GM10847 (cell line): ENCODE measurements around the gene GTF2A1L.

Source experiments
- POLR2A ChIP-seq: IDR thresholded peaks from 2 replicates; pipeline ENCODE4 v1.6.1; 2011; ENCODE audit not compliant: insufficient read length; ENCODE audit errors: extremely low read depth

GTF2A1L gene

DNA sequence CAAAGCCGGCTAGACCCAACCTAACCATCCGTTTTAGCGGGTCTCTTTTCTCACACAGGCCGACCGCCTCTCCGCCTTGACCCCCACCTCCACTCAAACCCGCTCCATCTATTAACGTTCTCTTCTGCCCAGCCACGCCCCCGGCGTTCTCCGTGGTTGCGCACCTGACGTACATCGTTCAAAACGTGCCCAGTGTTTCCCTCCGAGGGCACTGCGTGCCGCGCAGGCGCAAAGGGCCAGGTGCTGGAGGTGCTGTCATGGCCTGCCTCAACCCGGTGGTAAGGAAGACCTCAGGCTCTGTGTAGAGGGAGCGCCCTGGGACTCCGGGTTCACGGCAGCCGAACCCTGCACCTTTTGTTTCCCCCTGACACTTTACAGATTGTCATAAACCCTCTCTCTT is at the start of gene GTF2A1L:
Gene GTF2A1L, plus strand, starts transcription at position 239 of the 400 bp plus-strand sequence. Its CDS starts 19 bp downstream, at position 258.
- TF ChIP-seq POLR2A: no peak

DNA sequence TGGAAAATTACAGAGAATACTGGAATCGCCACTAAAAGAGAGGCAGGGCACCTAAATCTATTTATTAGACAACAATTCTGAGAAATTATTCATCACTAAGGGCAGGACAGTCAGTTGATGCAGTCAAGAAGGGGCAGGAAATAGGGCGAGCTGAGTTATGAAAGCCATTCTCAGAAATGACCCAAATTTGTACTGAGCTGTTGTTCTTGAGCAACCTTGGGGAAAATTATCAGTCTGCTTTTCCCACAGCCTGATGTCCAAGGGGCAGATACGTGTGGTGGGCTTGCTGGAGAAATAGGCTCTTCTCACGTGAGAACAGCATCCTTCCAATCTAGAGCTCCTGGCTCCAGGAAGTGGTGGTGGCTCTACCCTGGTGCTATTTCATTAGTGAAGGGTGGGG is 49.1 kb upstream of the GTF2A1L start:
- TF ChIP-seq POLR2A: no peak

GRCh38 chr2:48569433-48569832 is 48.2 kb upstream of the GTF2A1L start:
- no peak for TF ChIP-seq POLR2A

- no peak for TF ChIP-seq POLR2A
Observed at GRCh38 chr2:48572816-48573215, 44.8 kb upstream of the GTF2A1L start.

DNA sequence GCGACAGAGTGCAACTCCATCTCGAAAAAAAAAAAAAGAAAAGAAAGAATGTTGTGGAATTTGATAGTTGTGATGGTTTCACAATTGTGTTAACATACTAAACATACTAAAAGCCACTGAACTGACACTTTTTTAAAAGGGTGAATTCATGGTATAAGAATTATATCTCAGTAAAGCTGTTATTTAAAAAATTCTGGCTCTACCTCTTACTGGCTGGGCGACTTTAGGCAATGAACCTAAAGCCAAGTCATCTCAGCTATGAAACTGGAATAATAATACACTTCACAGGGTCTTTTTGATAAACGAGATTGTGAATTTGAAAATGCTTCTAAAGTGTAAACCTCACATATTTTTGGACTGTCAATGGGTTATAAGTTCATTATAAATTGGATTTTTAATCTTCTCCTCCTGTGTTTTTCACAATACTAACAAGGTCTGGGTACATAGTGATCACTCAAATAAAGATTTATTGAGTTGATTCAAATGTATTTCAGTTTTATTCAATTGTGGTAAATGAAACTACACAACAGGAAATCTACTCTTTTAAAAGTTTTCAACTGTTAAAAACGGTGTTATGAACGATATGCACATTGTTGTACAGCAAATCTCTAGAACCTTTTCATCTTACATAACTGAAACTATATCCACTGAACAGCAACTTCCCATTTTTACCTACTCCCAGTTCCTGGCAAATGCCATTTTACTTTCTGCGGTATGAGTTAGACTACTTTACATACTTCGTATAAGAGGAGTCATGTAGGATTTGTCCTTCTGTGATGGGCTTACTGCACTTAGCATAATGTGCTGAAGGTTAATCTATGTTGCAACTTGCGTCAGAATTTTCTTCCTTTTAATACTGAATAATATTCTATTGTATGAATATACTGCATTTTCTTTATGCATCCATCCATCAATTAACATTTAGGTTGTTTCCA is 43.0 kb upstream of the GTF2A1L start:
- TF ChIP-seq POLR2A: no peak

DNA sequence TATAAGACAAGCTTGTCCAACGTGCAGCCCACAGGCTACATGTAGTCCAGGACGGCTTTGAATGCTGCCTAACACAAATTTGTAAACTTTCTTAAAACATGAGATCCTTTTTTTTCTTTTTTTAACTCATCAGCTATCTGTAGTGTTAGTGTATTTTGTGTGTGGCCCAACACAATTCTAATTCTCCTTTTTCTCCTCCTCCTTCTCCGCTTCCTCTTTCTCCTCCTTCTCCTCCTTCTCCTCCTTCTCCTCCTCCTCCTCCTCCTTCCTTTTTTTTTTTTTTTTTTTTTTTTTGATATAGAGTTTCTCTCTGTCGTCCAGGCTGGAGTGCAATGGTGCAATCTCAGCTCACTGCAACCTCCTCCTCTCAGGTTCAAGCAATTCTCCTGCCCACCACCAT is 39.3 kb upstream of the GTF2A1L start:
- no peak for TF ChIP-seq POLR2A

DNA sequence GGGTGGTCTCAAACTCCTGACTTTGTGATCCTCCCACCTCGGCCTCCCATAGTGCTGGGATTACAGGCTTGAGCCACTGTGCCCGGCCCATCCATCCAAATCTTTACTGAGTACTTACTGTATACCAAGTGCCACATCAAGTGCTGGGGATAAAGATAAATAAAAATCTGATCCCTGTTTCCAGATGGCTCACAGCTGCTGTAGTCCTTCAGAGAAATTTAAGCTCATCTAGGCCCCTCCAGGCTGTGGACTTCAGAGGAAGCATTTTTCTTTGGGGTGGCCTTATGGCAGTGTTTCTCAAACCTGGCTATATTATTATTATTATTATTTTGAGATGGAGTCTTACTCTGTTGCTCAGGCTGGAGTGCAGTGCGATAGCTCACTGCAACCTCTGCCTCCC is 33.7 kb upstream of the GTF2A1L start:
- no peak for TF ChIP-seq POLR2A

DNA sequence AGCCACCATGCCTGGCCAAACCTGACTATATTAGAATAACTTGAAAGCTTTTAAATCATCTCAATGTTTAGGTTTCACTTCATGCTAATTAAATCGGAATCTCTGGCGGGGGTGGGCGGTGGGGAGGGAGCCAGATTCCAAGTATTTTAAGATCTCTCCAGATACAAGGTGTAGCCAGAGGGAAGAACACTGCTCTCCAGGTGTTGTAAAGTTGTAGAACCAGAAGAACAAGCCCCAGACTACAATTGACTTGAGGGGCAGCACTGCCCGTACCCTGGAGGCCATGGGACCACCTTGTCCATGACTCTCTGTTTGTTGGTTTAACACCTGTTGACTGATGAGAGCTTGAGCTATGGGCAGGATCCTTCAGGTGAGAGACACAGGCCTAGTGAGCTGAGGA is 33.1 kb upstream of the GTF2A1L start:
- TF ChIP-seq POLR2A: no peak

GRCh38 chr2:48586433-48586832 is 31.2 kb upstream of the GTF2A1L start:
- TF ChIP-seq POLR2A: no peak

DNA sequence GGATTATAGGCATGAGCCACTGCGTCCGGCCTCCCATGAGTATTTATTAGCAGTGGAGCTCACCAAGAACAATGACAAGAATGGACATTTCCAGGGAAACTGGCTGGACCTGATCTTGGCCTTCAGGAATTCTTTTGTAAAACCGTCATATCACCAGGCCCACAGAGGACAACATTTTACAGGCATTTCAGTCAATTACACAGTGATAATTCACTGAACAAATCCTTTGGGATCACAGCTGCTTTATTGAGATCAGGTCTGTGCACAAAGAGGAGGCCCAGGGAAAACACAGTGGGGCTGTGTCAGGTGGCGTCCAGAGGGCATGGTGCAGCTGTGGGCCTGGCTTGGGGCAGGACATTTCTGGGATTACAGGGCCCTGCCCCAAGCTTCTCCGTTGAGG is 30.1 kb upstream of the GTF2A1L start:
- no peak for TF ChIP-seq POLR2A

DNA sequence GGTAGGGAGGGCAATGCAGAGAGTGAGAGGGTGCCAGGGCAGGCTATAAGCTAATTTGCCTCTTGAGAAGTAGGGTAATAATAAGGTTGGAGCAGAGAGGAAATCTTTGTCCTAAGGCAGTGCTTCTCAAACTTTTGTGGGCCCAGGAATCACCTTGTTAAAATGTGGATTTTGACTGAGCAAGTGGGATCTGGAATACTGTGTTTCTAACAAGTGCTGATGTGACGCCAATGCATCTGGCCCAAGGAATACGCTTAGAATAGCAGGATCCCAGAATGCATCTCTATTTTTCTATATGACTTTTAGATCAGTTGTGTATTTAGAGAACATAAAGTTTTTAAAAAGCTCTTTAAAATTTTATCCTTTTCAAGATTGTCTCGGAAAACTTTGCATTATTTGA is 29.7 kb upstream of the GTF2A1L start:
- TF ChIP-seq POLR2A: no peak

GRCh38 chr2:48588745-48589144 is 28.9 kb upstream of the GTF2A1L start:
- no peak for TF ChIP-seq POLR2A

- no peak for TF ChIP-seq POLR2A
Observed at GRCh38 chr2:48589170-48589767, 28.4 kb upstream of the GTF2A1L start.

GRCh38 chr2:48590017-48590416 is 27.6 kb upstream of the GTF2A1L start:
- no peak for TF ChIP-seq POLR2A

- TF ChIP-seq POLR2A: no peak
Observed at GRCh38 chr2:48592067-48592466, 25.6 kb upstream of the GTF2A1L start.

DNA sequence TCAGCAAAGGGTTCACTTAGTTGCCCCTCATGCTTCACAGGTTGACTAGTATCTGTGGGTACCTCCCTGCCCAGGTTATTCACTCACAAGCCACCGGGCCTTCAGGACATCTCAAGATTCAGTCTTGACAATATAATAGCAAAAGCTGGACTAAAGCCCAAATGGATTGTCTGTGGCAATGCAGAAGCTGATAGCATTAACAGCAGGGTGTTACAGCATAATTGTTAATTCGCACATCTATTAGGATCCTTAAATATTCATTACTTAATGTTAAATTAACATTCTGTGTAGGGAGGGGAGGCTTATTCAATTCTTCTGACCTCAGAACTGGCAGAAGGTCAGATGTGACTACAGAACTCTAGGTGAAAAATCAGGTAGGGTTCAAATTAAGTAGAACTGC is 20.2 kb upstream of the GTF2A1L start:
- no peak for TF ChIP-seq POLR2A
